ENCODE results near the gene MRPS15. TPM values are rescaled to one million over a fixed set of nuclear protein-coding genes. Genes with fewer than 3 reads are reported as not detected.
"Not testable (repeated sequence)": the region's sequence is repeated elsewhere in the genome, so short reads cannot be mapped to it uniquely, and the experiment has no call there.

The MRPS15 gene
- 96.0 and 132 TPM in 2 replicates for total RNA-seq (2014; rRNA removed; shearing (Covaris generic))

DNA sequence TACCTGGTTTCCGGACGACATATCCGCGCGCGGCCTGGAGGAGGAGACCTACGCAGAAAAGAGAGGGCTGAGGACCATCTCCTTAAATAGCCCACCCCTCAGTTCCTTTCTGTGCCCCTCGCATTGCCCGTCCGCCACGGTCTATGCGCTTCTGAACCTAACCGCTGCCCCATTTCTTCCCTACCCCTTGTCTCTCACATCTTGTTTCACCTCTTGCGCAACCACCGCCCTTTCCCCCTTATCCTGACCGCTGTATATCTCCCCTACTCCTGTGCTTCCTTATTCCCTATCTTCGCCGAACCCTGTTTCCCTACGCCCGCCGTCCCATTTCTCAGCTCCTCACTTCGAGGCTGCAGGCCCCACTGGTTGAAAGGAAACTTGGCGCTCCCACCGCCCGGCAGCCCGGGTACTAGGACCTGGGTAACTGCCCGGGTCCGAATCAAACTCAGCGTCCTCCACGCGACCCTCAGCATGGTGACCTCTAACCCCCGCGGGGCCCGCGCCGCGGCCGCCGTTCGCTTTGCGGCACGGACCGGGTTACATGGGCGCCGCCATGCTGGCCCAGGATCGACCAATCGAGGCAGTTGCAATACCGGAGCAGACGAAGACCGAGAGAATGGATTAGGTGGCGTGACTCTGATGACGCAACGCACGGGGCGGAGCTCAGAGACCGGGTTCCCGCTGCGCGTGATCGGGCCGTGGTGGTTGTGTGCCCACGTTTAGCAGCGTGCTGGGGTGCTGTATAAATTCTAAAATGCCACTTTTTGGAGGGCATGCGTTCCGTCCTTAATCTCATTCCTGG lies at the start of gene MRPS15:
TSS of gene MRPS15 (minus strand) at position 582 of the 802 bp plus-strand sequence. CDS start at position 473, 109 bp downstream.
- peak; percentile 93 for DNase-seq (ENCODE audit: low read depth)

DNA sequence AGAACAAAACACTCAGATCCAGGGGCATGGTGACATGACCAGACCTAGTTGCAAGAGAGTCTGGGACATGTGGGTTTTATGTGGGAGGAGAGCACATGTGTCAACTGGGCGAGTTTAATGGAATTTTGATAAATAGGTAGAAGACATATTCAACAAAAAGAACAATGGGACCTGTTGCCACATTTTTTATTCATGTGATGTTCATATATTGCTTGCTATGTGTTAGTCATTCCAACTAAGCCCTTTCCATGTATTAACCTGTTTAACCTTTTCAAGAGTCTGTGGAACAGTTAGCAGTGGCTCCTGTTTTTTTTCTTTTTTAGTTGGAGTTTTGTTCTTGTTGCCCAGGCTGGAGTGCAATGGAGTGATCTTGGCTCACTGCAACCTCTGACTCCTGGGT lies 48.7 kb upstream of the MRPS15 start:
- no peak for DNase-seq (ENCODE audit: low read depth)

DNA sequence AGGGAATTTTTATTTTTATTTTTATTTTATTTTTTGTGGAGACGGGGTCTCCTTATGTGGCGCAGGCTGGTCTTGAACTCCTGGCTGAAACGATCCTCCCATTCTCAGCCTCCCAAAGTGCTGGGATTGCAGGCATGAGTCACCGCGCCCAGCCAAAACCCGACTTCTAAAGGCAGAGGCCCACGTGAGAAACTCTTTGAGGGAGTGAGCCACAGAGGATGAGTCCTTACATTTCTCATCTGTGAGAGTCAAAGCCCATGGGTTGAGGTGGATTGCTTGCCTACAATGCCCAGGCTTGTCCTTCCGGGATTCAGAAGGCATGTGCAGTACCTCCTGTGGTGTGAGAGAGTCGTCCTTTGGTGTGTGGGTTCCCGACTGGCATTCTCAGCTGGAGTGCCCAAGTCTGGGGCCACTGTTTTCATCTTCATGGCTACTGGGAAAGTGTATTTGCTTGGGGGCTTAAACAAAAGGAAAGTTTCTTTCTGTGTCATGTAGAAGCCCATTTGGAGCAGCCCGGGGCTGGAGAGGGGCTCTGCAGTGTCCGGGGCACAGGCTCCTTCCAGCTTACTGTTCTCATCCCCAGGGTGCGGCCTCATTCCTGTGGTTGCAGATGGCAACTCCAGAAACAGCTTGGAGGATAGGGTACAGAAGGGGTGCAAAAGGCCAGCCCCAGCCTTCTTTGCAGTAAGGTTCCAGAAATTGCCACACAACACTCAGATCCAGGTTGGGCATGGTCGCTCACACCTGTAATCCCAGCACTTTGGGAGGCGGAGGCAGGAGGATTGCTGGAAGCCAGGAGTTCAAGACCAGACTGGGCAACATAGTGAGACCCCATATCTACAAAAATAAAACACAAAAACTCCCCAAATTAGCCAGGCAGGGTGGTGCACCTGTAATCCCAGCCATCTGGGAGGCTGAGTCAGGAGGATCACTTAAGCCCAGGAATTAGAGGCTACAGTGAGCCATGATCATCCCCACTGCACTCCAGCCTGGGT lies 47.9 kb upstream of the MRPS15 start:
- DNase-seq (ENCODE audit: low read depth), result peak; percentile 58

DNA sequence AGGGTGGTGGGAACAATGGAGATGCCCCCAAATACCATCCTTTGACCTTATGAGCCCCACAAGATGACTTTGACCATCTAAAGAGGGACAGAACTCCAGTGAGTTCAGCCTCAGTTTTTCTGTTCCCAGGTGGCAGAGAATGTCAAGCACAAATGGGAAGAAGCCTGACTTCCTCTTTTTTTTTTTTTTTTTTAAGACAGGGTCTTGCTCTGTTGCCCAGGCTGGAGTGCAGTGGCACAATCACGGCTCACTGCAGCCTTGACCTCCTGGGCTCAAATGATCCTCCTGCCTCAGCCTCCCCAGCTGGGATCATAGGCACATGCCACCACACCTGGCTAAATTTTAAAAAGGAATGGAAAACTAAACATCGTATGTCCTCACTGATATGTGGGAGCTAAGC lies 47.0 kb upstream of the MRPS15 start:
- not testable (repeated sequence) for DNase-seq (ENCODE audit: low read depth)

DNA sequence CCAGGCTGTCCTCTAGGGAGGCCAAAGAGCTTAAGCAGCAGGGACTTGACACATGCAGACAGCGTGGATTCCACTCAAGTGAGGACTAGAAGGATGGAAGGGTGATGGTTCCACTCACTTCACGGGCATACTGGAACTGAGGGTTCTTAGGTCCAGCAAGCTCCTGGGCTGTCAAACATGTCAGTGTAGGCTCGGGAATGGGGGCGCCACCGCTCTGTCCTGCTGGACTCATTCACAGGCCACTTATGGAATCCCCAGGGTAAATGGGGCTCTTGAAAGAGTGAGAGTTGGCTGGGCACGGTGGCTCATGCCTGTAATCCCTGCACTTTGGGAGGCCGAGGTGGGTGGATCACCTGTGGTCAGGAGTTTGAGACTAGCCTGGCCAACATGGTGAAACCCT lies 46.2 kb upstream of the MRPS15 start:
- DNase-seq (ENCODE audit: low read depth), result no peak

DNA sequence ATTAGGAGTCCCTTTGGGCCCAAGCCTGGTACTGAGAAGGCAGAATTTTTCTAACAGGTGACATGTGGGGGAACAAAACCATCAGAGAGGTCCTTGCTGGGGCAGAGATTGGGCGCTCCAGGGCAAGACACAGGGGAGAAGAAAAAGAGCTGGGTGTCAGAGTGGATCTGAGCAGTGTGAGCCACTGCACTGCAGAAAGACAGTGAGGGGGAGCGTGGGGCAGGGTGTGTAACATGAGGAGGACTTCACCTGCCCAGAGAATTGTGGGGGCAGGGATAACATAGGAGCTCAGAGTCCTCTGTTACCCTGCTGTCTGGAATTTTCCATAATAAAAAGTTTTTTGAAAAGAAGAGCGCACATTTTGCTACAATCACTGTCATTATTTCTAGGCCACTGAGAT lies 44.1 kb upstream of the MRPS15 start:
- DNase-seq (ENCODE audit: low read depth), result no peak

DNA sequence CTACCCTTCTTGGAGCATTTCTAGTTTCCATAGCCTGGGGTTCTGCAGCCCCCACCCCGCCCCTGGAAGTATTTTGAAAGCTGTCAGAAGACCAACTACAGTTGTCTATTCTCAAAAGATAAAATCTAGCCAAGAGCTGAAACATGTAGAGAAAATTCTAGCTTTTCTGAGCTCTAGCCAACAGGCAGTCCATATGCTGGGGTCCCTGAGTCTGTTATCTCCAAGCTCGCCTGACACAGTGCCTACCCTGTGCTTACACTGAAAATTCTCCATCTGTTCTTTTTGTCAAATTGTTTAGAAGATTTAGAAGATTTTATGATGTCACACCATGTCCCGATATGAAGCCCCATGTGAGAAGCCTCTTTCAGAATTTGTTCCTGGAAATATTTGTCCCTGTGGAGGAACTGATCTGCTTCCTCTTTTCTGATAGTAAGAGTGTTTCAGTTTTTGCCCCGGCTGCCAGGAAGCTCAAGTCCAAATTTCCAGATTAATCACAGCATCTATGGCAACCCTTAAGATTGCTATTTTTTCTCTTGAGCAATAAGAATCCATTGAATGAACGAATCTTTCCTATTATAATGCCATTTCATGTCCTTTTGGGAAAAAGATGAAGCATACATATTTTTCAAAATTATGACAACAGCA lies 42.2 kb upstream of the MRPS15 start:
- no peak for DNase-seq (ENCODE audit: low read depth)

DNA sequence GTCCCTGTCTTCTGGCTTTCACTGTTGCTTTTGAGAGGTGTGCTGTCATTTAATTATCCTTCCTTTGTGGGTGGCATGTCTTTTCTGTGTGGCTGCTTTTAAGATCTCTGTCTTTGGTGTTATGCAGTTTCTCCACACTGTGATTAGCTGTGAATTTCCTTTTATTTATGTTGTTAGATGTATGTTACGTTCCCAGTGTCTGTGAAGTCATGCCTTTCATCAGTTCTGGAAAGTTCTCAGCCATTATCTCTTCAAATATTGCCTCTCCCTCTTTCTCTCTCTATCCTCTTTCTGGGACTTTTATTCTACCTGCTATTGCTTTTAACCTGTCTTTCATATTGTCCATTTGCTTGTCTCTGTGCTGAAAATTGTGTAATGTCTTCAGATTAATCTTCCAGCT lies 39.5 kb upstream of the MRPS15 start:
- no peak for DNase-seq (ENCODE audit: low read depth)

DNA sequence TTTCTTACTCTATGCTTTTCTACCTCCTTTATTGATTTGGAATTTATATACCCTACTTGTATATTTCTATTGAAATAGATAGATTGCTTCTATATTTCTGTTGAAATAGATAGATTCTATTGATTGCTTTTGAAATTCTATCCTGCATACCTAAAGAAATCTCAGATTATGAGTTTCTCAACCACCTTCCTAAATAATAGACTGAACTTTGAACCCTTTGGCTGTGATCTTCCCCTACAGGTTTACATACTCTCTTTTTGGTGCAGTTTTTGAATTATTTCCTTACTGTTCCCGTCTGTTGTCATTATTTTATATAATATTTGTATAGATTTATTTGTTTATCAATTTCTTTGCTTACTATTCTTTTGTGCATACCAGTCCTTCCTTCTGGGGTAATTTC lies 39.0 kb upstream of the MRPS15 start:
- no peak for DNase-seq (ENCODE audit: low read depth)

DNA sequence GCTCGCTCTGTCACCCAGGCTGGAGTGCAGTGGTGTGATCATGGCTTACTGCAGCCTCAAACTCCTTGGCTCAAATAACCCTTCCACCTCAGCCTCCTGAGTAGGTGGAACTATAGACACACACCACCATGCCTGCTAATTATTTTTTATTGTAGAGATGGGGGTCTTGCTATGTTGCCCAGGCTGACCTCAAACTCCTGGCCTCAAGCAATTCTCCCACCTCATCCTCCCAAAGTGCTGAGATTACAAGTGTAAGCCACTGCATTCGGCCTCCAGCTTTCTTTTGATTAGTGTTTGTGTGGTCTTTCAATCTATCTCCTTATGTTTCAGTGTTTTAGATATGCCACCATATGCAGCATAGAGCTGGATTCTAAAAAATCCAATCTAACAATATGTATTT lies 38.4 kb upstream of the MRPS15 start:
- no peak for DNase-seq (ENCODE audit: low read depth)

DNA sequence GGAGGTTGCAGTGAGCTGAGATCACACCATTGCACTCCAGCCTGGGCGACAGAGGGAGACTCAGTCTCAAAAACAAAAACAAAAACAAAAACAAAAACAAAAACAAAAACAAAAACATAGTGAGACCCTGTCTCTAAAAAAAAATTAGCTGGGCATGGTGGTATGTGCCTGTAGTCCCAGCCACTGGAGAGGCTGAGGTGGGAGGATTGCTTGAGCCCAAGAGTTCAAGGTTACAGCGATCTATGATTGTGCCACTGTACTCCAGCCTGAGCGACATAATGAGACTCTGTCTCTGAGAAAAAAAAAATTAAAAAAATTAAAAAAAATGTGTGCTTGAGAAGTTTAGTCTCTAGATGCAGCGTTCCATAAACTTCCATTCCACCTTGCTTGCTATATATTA lies 37.7 kb upstream of the MRPS15 start:
- DNase-seq (ENCODE audit: low read depth), result not testable (repeated sequence)

DNA sequence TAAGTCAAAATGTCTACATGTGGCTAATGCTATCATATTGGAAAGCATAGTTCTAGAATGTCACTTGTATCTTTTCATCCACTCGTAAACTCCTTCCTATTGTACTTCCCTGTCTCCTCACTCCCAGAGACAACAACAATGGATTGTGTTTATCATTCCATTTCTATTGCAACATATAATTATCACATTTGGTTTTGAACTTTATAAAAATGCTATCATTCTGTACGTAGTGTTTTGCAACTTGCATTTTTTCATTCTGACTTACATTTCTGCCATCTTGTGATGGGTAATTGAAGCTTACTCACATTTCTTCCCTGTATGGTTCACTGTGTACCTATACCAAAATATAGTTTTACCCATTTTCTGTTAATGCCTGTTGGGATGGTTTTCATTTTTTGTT lies 33.0 kb upstream of the MRPS15 start:
- no peak for DNase-seq (ENCODE audit: low read depth)

DNA sequence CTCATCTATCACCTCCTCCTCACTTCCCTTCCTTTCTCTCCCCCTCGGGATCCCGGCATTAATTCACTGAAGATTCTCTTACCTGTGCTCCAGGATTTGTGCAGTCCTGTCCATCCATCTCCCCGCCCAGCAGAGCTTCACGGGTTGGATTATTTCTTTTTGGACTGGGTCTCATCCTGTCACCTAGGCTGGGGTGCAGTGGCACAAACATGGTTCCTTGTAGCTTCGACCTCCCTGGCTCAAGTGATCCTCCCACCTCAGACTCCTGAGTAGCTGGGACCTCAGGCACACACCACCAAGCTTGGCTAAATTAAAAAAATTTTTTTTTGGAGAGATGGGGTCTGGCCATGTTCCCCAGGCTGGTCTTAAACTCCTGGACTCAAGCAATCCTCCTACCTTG lies 30.8 kb upstream of the MRPS15 start:
- DNase-seq (ENCODE audit: low read depth), result no peak

DNA sequence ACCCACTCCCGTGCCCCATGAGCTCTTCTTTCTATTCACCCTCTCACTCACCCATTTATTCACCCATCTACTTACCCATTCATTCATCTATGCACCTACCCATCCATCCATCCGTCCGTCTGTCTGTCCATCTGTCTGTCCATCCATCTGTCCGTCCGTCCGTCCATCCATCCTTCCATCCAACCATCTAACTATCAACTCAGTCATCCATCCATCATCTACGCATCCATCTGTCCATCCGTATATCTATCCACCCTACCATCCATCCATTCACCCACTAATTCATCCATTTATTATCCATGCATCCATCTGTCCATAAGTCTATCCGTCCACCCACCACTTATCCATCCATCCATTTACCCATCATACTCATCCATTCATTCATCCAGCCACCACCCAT lies 29.3 kb upstream of the MRPS15 start:
- no peak for DNase-seq (ENCODE audit: low read depth)

DNA sequence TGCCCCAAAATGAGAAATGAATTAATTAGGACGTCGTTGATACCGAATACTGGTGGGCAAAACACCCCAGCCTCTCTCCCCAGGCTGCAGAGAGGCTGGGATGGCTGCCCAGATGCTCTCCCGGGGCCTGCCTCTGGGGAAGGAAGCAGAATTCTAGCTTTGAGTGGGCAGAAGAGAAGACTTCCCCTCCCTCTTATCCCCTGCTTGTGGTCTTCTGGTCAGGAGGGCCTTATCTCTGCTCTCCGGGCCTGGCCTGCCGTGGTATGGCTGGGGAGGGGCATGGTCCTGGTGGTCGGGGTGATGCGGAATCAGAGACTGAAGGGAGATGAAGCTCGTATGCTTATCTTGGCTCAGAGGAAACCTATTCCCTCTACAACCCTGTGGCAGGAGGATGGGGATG lies 28.3 kb upstream of the MRPS15 start:
- no peak for DNase-seq (ENCODE audit: low read depth)

DNA sequence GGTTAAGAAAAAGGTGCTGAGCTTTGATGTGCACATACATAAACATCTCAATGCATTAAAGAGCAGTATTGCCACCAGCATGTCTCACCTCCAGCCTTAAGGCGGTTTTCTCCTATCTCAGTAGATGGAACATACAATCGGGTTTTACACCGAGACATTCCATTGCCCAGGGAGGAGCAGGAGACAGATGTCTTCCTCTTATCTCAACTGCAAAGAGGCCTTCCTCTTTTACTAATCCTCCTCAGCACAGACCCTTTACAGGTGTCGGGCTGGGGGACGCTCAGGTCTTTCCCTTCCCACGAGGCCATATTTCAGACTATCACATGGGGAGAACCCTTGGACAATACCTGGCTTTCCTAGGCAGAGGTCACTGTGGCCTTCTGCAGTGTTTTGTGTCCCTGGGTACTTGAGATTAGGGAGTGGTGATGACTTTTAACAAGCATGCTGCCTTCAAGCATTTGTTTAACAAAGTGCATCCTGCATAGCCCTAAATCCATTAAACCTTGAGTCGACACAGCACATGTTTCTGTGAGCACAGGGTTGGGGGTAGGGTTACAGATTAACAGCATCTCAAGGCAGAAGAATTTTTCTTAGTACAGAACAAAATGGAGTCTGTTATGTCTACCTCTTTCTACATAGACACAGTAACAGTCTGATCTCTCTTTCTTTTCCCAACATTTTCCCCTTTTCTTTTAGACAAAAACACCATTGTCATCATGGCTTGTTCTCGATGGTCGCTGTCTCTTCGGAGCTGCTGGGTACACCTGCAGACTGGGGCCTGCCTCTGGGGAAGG lies 25.3 kb upstream of the MRPS15 start:
- DNase-seq (ENCODE audit: low read depth), result not testable (repeated sequence)

DNA sequence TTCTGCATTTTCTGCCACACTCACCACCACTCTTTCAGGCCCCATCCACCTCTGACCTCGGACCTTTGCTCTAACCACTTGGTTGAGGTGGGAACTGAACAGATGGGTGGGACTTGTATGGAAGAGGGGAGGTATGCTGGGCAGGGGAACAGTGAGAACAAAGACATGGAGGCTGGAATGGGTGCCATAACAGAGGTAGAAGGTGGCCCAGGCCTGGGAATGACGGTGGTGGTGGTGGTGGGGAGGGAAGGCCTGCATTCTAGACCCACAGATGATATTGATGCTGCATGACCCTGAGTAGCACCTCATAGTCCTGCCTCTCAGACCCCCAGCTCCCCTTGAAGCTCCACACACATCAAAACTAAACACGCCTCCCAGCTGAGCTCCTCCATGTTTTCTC lies 23.7 kb upstream of the MRPS15 start:
- DNase-seq (ENCODE audit: low read depth), result no peak

DNA sequence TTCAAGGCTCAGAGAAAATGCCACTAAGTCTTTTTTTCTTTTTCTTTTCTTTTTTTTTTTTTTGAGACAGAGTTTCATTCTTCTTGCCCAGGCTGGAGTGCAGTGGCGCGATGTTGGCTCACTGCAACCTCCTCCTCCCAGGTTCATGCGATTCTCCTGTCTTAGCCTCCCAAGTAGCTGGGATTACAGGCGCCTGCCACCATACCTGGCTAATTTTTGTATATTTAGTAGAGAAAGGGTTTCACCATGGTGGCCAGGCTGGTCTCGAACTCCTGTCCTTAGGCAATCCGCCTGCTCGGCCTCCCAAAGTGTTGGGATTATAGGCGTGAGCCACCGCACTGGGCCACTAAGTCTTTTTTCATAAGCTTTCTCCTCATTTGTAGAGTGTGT lies 23.1 kb upstream of the MRPS15 start:
- not testable (repeated sequence) for DNase-seq (ENCODE audit: low read depth)

DNA sequence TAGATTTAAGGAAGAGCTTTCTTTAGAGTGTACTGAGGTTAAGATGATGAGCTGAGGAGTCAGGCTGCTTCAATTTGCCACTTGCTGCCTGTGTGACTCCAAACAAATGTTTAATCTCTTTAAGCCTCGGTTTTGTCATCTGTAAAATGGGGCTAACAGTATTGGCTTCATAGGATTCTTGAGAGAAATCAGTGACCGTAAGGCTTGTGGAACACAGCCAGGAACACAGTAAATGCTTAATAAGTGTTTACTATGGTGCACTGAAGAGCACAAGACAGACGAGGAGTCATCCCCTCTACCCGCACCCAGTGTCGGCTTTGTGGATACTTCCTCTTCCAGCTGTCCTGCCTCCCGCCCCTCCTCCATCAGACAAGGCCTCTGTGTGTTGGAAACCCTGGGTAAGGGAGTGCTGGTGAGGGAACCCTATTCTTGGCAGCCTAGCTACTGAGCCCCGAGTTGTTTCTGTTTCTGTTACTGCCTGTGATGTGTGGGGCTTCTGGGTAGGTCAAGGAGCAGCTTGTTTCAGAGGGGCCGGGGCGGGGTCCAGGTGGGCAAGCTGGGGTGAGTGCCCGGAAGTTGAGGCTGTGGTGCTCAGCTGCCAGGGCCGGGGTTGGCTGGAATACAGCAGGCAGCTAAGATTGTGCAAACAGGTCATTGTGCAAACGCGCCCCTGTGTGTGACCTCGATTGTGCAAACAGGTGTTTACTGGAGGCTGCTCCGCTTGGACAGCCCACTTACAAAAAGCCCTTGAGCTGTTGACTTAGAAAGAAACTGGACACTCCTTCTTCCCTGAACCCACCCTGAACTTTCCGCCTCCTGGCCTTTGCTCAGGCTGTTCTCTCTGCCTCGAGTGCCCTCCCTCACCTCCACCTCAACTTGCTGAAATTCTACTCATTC lies 22.5 kb upstream of the MRPS15 start:
- no peak for DNase-seq (ENCODE audit: low read depth)

DNA sequence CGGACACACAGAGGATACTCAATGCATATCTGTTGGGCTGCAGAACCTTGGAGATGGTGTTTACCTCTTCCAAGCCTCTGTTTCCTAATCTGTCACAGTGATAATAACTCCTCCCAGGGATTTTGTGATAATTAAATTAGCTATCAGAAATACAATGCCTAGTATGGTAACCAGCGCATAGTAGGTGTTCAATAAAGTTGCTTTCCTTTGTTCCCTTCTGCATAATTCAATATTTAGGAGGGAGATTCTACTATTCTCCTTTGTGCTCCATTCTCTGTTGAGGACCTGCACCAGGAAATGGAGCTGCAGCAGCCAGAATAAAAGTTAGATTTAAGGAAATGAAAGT lies 21.9 kb upstream of the MRPS15 start:
- no peak for DNase-seq (ENCODE audit: low read depth)

Measured in M059J (cell line).